Endothelial cell of umbilical vein (primary cell): ENCODE data around the gene SH3D19. TPM values are rescaled to one million over a fixed set of nuclear protein-coding genes. Genes with fewer than 3 reads are reported as not detected.

Experiments
- BruUV-seq: library from RNA; stranded (reverse); fragments of 400-500 nt; replicated peaks from 2 replicates; lab custom pipeline; 2021; lab: Mats Ljungman, UMichigan
- CTCF ChIA-PET: fragments of 300-600, 350-600 bp; sonication (Branson Sonifier 250); formaldehyde crosslinking; loops from one replicate; lab custom pipeline; 2021; ENCODE audit warnings: antibody characterized with exemption, inconsistent platforms; lab: Charles Lee
- POLR2A ChIA-PET: fragments of 300-600, 350-600 bp; sonication (Branson Sonifier 250); formaldehyde crosslinking; loops from one replicate; lab custom pipeline; 2021; ENCODE audit warnings: antibody characterized with exemption, inconsistent platforms; lab: Charles Lee
- DNase-seq: peaks from one replicate; pipeline ENCODE4 v3.0.0-alpha.2; 2011; ENCODE audit warnings: low read depth, low spot score
- FAIRE-seq: peaks from 2 replicates; lab custom pipeline; 2011; peaks lifted over from hg19 to GRCh38; lab: Jason Lieb, UNC
- H2AFZ ChIP-seq: 2 replicates; pipeline ENCODE4 v1.6.0; 2012; ENCODE audit warnings: low read depth, low read length, control low read depth, inconsistent platforms
- H3K27ac ChIP-seq: 2 replicates; pipeline ENCODE4 v1.5.1; 2011; ENCODE audit warnings: low read depth, mild to moderate bottlenecking, control low read depth, low read length, moderate library complexity; ENCODE audit not compliant: insufficient read depth
- H3K27me3 ChIP-seq, 2 experiments: 2 replicates each; pipeline versions ENCODE4 v1.6.0 to v1.6.1; 2011; ENCODE audit warnings: low read length in 2 of 2, mixed read lengths in 1 of 2; ENCODE audit not compliant: control insufficient read depth in 2 of 2, insufficient read depth in 2 of 2
- H3K36me3 ChIP-seq, 2 experiments: 2 replicates in 1 of 2; 3 replicates in 1 of 2; pipeline ENCODE4 v1.5.1; 2011; ENCODE audit warnings: low read length in 2 of 2, mild to moderate bottlenecking in 1 of 2, moderate library complexity in 1 of 2; ENCODE audit not compliant: control insufficient read depth in 2 of 2, insufficient read depth in 2 of 2; ENCODE audit errors: extremely low read depth in 1 of 2
- H3K4me1 ChIP-seq: 3 replicates; pipeline ENCODE4 v1.5.1; 2011; ENCODE audit warnings: mild to moderate bottlenecking, low read length; ENCODE audit not compliant: control insufficient read depth, insufficient read depth; ENCODE audit errors: extremely low read depth
- H3K4me2 ChIP-seq: 2 replicates; pipeline ENCODE4 v1.6.1; 2011; ENCODE audit warnings: low read length, control low read depth, mixed read lengths; ENCODE audit not compliant: insufficient read depth
- H3K4me3 ChIP-seq, 3 experiments: fragments of 200-600 bp in 1 of 3; sonication (generic), shearing (Covaris generic) in 1 of 3; replicated peaks in 1 of 3; 2 replicates each; pipeline ENCODE4 v1.5.1; 2011 to 2016; ENCODE audit warnings: control low read depth in 3 of 3, low read length in 3 of 3, mild to moderate bottlenecking in 2 of 3, inconsistent platforms in 1 of 3, low read depth in 1 of 3, moderate library complexity in 1 of 3; ENCODE audit not compliant: insufficient read depth in 1 of 3
- H3K79me2 ChIP-seq: 2 replicates; pipeline ENCODE4 v1.6.0; 2012; ENCODE audit warnings: low read length, inconsistent platforms; ENCODE audit not compliant: control insufficient read depth, insufficient read depth
- H3K9ac ChIP-seq: replicated peaks from 2 replicates; pipeline ENCODE3; 2011; ENCODE audit warnings: low read length, control low read depth; ENCODE audit not compliant: insufficient read depth; ENCODE audit errors: extremely low read depth
- H3K9me1 ChIP-seq: replicated peaks from 3 replicates; pipeline ENCODE4 v1.6.0; 2011; ENCODE audit warnings: mild to moderate bottlenecking, low read length; ENCODE audit not compliant: control insufficient read depth, insufficient read depth; ENCODE audit errors: extremely low read depth
- H3K9me3 ChIP-seq: replicated peaks from 2 replicates; pipeline ENCODE4 v1.5.1; 2012; ENCODE audit warnings: low read length, inconsistent platforms; ENCODE audit not compliant: control insufficient read depth, insufficient read depth
- H4K20me1 ChIP-seq: replicated peaks from 2 replicates; pipeline ENCODE3; 2011; ENCODE audit warnings: mild to moderate bottlenecking, low read length; ENCODE audit not compliant: control insufficient read depth, insufficient read depth; ENCODE audit errors: extremely low read depth
- EZH2 ChIP-seq: IDR thresholded peaks from 2 replicates; pipeline ENCODE4 v1.6.1; 2012; ENCODE audit warnings: borderline replicate concordance, low read depth, mild to moderate bottlenecking, moderate library complexity, low read length, inconsistent platforms; ENCODE audit not compliant: severe bottlenecking
- FOS ChIP-seq: IDR thresholded peaks from 2 replicates; pipeline ENCODE4 v1.6.1; 2011; ENCODE audit warnings: mild to moderate bottlenecking, low read length, moderate library complexity, borderline replicate concordance; ENCODE audit not compliant: insufficient read depth
- GATA2 ChIP-seq: IDR thresholded peaks from 2 replicates; pipeline ENCODE4 v1.7.0; 2011; ENCODE audit warnings: low read depth, mild to moderate bottlenecking, moderate library complexity, mixed read lengths, low read length; ENCODE audit not compliant: insufficient read length, insufficient read depth
- JUN ChIP-seq: IDR thresholded peaks from 2 replicates; pipeline ENCODE4 v1.6.1; 2011; ENCODE audit warnings: borderline replicate concordance, low read depth; ENCODE audit not compliant: insufficient read length, insufficient read depth
- MYC ChIP-seq: IDR thresholded peaks from one replicate; pipeline ENCODE4 v1.6.1; 2011; ENCODE audit warnings: mild to moderate bottlenecking, low read depth, low read length
- POLR2A ChIP-seq: IDR thresholded peaks from 2 replicates; pipeline ENCODE4 v1.6.1; 2012; ENCODE audit warnings: low read depth, mild to moderate bottlenecking, control low read depth, low read length
- POLR2AphosphoS5 ChIP-seq: IDR thresholded peaks from 2 replicates; pipeline ENCODE4 v1.6.1; 2012; ENCODE audit warnings: low read depth, mild to moderate bottlenecking, control low read depth, low read length, moderate library complexity; ENCODE audit not compliant: insufficient read depth
- dilution Hi-C: fragments of 300-500 bp; cut with MboI; formaldehyde crosslinking; loops from one replicate; pipeline ENCODE4 v1.15.0; 2019; ENCODE audit warnings: low sequenced_read_pairs; ENCODE audit not compliant: extremely low pct_ligation_motif_present
- intact Hi-C: fragments of 100-400 bp; cut with micrococcal nuclease; formaldehyde crosslinking; loops from one replicate; pipeline ENCODE4 v1.10.0; 2022
- polyA plus RNA-seq, 4 experiments: library from polyadenylated mRNA; depleted of rRNA in 3 of 4; stranded (reverse) in 3 of 4; unstranded in 1 of 4; fragments of >200 nt; gene quantifications; 2 replicates each; pipeline versions ENCODE4 v1.2.1 to v1.2.3, GENCODE V29; 2011 to 2012; ENCODE audit warnings: missing spikeins in 1 of 4
- total RNA-seq: library from RNA; stranded (reverse); gene quantifications from 2 replicates; pipeline ENCODE4 v1.2.3, GENCODE V29; 2021
- TF ChIP-seq, protein P1 (sequence below), 2 donors: IDR thresholded peaks; 1 replicate in 1 of 2; 2 replicates in 1 of 2; pipeline ENCODE4 v1.5.1; 2011; ENCODE audit warnings: low read length in 2 of 2, mild to moderate bottlenecking in 2 of 2, moderate library complexity in 2 of 2, control low read depth in 1 of 2, inconsistent platforms in 1 of 2, low read depth in 1 of 2; ENCODE audit not compliant: insufficient read depth in 1 of 2; ENCODE audit errors: extremely low read depth in 1 of 2
- TF ChIP-seq, protein P2 (sequence below): IDR thresholded peaks from 2 replicates; pipeline ENCODE4 v1.6.1; 2011; ENCODE audit not compliant: insufficient read depth, insufficient read length

The SH3D19 gene
- total and polyA plus RNA-seq, 2 donors (not counting 3 experiments of a cell fraction or from before 2014, with no cell fraction given): 37.5 to 92.8 TPM

GRCh38 chr4:151092488-151092887, 232.9 kb downstream of the SH3D19 start:
- DNase-seq (no peak), FAIRE-seq (no peak)
- H3K9me3 ChIP-seq: no peaks in the 10 kb centered on the region
- no peak for TF ChIP-seq POLR2A
- no peak for TF ChIP-seq POLR2AphosphoS5
- no peak for TF ChIP-seq JUN
- no peak for TF ChIP-seq MYC
- TF ChIP-seq, protein P1, sequence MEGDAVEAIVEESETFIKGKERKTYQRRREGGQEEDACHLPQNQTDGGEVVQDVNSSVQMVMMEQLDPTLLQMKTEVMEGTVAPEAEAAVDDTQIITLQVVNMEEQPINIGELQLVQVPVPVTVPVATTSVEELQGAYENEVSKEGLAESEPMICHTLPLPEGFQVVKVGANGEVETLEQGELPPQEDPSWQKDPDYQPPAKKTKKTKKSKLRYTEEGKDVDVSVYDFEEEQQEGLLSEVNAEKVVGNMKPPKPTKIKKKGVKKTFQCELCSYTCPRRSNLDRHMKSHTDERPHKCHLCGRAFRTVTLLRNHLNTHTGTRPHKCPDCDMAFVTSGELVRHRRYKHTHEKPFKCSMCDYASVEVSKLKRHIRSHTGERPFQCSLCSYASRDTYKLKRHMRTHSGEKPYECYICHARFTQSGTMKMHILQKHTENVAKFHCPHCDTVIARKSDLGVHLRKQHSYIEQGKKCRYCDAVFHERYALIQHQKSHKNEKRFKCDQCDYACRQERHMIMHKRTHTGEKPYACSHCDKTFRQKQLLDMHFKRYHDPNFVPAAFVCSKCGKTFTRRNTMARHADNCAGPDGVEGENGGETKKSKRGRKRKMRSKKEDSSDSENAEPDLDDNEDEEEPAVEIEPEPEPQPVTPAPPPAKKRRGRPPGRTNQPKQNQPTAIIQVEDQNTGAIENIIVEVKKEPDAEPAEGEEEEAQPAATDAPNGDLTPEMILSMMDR (IDR thresholded peaks at IDR 0.05; ENCODE audit: extremely low read depth in 1 of 2, insufficient read depth in 1 of 2, low read depth in 1 of 2, low read length in 2 of 2): no peak
- TF ChIP-seq, protein P2, sequence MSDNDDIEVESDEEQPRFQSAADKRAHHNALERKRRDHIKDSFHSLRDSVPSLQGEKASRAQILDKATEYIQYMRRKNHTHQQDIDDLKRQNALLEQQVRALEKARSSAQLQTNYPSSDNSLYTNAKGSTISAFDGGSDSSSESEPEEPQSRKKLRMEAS: no peak
- TF ChIP-seq GATA2: no peak
- TF ChIP-seq EZH2: no peak
- TF ChIP-seq FOS: no peak
- CTCF ChIA-PET: no interaction called here
- intact Hi-C loops: no loop called here
- H3K79me2 ChIP-seq: no peaks in the 10 kb centered on the region
- H3K4me3 ChIP-seq: no peak overlapping the region
- POLR2A ChIA-PET: no interaction called here
- no TSS peak for BruUV-seq
- no peak overlapping the region for H3K27ac ChIP-seq
- H3K4me1 ChIP-seq: no peaks in the 10 kb centered on the region
- no peak overlapping the region for H3K9ac ChIP-seq
- dilution Hi-C loops: no loop called here
- H3K27me3 ChIP-seq: peaks cover 0 to under 1% of the 10 kb centered on the region in 2 experiments
- no peaks in the 10 kb centered on the region for H3K36me3 ChIP-seq
- H3K9me1 ChIP-seq: no peaks in the 10 kb centered on the region
- no peaks in the 10 kb centered on the region for H4K20me1 ChIP-seq
- H2AFZ ChIP-seq: no peak overlapping the region
- no peak overlapping the region for H3K4me2 ChIP-seq
